ENCODE data around the gene FAAH2.
A peak's percentile ranks its signal among the peaks of the same experiment; 100 is the strongest.
"Not testable (repeated sequence)": the region's sequence is repeated elsewhere in the genome, so short reads cannot be mapped to it uniquely, and the experiment has no call there.

FAAH2 gene

GRCh38 chrX:57286507-57287251 is at the start of gene FAAH2:
TSS of gene FAAH2 (plus strand) at chrX:57286706. CDS start at chrX:57286826, 120 bp downstream.
- DNase-seq: peak; percentile 87

- DNase-seq: no peak
These were observed 44.5 kb upstream of the FAAH2 start for GRCh38 chrX:57241967-57242366.

GRCh38 chrX:57251965-57252364 is 34.5 kb upstream of the FAAH2 start:
- DNase-seq: no peak

DNA sequence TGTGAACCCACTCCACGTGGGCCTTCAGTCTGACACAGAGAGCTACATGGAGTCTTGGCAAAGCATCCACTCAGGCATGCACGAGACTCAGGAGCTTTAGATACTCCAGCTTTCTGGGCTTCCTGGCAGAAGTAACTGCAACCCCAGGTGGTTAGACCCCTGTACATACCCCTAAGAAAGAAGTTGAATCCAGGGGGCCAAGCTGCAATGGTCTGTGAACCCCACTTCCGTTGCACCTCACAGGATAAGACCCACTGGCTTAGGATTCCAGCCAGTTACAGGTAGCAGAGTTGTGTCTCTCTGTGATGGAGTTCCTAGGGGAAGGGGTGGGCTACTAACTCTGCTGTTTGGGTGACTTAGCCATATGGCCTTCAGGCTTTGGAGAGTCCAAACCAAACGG is 21.4 kb upstream of the FAAH2 start:
- DNase-seq: no peak

GRCh38 chrX:57266275-57266674 is 20.2 kb upstream of the FAAH2 start:
- no peak for DNase-seq

- no peak for DNase-seq
These were observed 19.6 kb upstream of the FAAH2 start for GRCh38 chrX:57266871-57267270.

GRCh38 chrX:57267308-57267707 is 19.2 kb upstream of the FAAH2 start:
- DNase-seq: no peak

DNA sequence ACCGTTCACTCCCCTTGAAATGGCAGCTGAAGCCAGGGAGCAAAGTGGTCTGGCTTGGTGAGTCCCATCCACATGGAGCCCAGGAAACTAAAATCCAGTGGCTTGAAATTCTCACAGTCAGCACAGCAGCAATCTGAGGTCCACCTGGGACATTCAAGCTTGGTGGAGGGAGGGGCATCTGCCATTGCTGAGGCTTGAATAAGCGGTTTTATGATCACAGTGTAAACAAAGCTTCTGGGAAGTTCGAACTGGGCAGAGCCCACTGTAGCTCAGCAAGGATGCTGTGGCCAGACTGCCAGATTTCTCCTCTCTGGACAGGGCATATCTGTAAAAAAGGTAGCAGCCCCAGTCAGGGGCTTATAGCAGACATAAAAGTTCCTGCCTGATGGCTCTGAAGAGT is 15.5 kb upstream of the FAAH2 start:
- DNase-seq: no peak

DNA sequence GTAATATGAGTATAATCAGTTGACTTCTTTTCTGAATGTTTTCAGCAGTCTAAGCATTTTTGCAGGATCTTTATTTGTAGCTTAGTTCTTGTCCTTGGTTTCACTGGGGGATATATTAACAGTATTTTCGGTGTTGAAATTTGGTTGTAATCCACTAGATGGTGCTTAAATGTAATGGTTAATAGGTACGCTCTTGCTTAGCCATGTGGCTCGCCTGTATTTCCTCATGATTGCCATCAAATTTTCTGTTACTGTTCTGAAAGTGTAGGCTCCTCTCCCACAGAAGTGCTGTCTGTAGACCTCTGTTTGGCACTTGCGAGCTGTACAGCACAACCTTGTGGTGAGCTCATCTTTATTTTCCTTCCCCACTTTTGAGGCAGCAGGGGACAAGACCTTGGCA is 3.9 kb upstream of the FAAH2 start:
- no peak for DNase-seq

DNA sequence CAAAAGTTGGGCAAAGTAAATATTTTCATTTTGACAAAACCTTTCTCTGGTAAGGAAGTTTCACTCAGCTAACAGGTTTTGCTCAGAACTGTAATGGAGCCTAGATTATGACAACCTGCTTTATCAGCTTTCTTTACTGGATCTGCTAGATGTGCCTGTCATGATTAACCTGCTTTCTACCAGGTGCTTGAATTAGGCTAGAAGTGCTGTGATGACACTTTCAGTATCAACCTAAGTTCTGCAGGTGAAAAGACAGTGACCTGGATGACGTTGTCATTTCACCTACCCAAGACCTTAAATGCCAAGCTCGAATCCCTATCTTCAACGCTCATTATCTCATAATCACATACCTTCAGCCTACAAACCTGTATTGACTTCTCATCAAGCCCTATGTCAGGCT is 1.5 kb upstream of the FAAH2 start:
- no peak for DNase-seq

- DNase-seq: no peak
These were observed 2.6 kb downstream of the FAAH2 start for GRCh38 chrX:57289089-57289488.

DNA sequence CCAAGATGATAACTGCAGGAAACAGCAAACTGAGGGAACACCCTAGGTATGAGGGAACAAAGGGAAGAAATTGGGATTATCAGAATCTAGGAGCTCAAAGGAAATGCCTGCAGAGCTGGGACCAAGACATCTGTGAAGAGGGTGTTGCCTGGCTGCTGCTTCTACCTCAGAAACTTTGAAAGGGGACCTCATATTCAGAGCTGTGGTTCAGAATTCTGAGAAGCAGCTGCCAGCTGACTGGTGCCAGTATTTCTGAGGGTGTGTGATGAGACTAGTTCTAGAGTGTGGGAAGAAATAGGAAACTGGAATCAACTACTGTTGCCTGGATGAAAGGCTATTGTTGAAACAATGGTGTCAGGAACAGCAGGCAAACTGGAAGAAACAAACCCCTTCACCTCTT is 8.5 kb downstream of the FAAH2 start:
- DNase-seq: no peak

DNA sequence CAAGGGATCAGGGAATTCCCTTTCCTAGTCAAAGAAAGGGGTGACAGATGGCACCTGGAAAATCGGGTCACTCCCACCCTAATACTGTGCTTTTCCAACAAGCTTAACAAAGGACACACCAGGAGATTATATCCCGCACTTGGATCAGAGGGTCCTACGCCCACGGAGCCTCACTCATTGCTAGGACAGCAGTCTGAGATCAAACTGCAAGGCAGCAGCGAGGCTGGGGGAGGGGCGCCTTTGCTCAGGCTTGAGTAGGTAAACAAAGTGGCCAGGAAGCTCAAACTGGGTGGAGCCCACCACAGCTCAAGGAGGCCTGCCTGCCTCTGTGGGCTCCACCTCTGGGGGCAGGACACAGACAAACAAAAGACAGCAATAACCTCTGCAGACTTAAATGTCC is 9.2 kb downstream of the FAAH2 start:
- DNase-seq: not testable (repeated sequence)

DNA sequence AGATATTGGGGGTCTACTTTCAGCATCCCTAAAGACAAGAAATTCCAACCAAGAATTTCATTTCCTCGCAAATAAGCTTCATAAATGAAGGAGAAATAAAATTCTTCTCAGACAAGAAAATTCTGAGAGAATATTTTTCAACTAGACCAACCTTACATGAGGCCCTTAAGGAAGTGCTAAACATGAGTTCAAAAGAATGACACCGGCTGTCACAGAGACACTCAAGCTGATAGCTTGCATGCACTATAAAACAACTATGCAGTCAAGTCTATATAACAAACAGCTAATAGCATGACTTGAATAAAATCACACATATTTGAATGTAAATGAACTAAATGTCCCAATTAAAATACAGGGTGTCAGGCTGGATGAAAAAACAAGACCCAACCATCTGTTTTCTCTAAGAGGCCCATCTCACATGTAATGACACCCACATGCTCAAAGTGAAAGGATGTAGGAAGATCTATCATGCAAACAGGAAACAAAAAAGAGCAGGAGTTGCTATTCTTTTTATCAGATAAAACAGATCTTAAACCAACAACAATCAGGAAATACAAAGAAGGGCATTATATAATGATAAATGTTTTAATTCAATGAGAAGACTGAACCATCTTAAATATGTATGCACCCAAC is 27.2 kb downstream of the FAAH2 start:
- no peak for DNase-seq

DNA sequence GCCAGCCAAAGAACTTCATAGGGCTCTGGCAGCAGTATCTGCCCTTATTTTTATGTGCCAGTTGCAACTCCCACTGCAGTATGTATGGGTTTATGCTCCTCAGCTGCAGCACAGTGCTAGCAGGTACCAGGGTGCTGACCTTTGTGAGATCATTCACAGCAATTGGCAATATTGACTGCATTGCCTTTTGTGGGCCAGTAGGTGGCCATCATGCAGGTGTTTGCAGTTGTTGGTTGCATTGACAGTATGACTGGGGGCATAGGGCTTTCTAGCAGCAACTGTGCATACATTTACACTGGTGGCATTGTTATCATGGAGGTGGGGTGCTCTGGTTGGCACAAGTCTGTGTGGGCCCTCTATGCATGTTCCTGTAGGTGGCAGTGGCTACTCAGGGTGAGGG is 42.5 kb downstream of the FAAH2 start:
- no peak for DNase-seq

- peak; percentile 24 for DNase-seq
These were observed 49.3 kb downstream of the FAAH2 start for GRCh38 chrX:57335790-57336189.

DNA sequence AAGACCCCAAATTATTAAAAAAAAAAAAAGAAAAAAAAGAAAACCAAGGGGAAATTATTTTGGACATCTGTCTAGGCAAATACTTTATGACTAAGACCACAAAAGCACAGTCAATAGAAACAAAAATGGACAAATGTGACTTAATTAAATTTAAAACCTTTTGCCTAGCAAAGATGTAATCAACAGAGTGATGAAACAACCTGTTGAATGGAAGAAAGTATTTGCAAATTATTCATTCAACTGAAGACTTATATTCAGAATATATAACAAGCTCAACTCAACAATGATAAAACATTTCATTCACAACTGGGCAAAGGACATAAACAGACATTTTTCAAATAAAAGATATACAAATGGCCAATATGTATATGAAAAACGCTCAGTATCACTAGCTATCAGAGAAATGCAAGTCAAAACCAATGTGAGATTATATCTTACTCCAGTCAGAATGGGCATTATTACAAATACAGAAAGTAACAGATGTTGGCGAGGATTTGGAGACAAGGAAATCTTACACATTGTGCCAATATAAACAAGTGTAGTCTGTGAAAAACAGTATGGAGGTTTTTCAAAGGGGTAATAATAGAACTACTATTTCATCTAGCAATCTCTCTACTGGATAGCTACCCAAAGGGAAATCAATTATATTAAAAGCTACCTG is 67.1 kb downstream of the FAAH2 start:
- no peak for DNase-seq

DNA sequence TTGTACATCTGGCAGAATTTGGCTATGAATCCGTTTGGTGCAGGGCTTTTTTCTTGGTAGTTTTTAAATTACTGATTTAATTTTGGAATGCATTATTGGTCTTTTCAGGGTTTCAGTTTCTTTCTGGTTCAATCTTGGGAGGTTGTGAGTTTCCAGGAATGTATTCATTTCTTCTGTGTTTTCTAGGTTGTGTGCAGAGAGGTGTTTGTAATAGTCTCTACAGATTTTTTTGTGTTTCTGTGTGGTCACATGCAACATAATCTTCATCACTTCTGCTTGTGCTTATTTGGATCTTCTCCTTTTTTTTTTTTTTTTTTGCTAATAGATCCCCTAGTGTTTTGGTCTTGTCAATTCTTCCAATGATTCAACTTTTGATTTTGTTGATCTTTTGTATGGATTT is 77.6 kb downstream of the FAAH2 start:
- DNase-seq: no peak

DNA sequence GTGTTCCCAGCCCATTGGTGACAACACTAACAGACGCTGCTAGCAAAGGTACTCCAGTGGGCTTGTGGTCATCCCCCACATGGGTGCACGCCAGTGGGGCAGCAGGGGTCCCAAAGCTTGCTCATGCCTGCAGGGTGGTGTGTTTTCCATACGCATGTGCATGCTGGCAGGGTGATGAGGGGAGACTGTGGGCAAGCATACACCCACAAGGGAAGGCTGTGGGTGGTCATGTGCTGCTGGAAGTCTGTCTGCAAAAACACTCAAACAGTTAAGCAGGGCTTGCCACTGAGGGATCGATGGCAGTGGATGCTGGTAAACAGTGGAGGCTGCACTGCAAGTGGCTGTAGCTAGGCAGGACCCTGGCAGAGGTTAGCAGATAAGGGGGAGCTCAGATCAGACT is 79.9 kb downstream of the FAAH2 start:
- DNase-seq: no peak

- DNase-seq: no peak
These were observed 81.1 kb downstream of the FAAH2 start for GRCh38 chrX:57367649-57368048.

- DNase-seq: no peak
These were observed 81.7 kb downstream of the FAAH2 start for GRCh38 chrX:57368158-57368557.

GRCh38 chrX:57379296-57379695 is 92.8 kb downstream of the FAAH2 start:
- DNase-seq: no peak

GRCh38 chrX:57380026-57380796 is 93.7 kb downstream of the FAAH2 start:
- no peak for DNase-seq

DNA sequence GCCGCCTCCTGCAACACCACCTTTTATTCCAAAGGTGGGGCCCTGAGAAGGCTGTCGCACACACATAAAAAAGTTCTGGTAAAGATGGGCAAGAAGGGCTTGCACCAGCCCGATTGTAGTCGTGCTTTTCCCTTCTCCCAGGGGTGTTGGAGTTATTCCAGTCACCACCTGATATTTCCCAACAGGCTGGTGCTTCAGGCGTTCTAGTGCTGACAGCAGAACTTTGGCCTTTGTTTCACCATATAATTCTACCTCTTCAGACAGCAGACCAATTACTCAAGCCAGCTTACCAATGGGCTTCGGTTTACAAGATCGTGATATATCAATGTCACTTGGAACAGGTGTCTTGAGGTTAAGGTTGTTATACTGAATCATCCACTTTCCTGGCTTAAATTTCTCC is 107.7 kb downstream of the FAAH2 start:
- DNase-seq: not testable (repeated sequence)
